ENCODE data around the gene NELFCD.
A peak's percentile ranks its signal among the peaks of the same experiment; 100 is the strongest.

Gene NELFCD

GRCh38 chr20:58989196-58989595 lies 8.1 kb downstream of the NELFCD start:
- Histone ChIP-seq H3K4me1 (ENCODE audit: control extremely low read depth in 1 of 4, control insufficient read depth in 4 of 4, insufficient read depth in 4 of 4, low read length in 3 of 4) (no peaks in the 10 kb centered on the region), H3K27me3 (replicated peaks in 2 of 5; ENCODE audit: control insufficient read depth in 4 of 5, insufficient read depth in 5 of 5, low read length in 4 of 5) (no peaks in the 10 kb centered on the region), H3K27ac (ENCODE audit: insufficient read depth in 1 of 2, low read depth in 1 of 2, low read length in 2 of 2, poor library complexity in 1 of 2, severe bottlenecking in 2 of 2) (no peak overlapping the region), H3K36me3 (ENCODE audit: control insufficient read depth in 4 of 4, insufficient read depth in 4 of 4, low read length in 3 of 4) (peaks cover 27 to 80% (median 59%) of the 10 kb centered on the region in 4 experiments), H3K4me3 (ENCODE audit: control insufficient read depth in 1 of 7, extremely low read depth in 1 of 7, insufficient read depth in 4 of 7, low read depth in 2 of 7, low read length in 6 of 7) (no peak overlapping the region), H3K9me3 (ENCODE audit: control extremely low read depth in 1 of 5, control insufficient read depth in 4 of 5, insufficient read depth in 2 of 5, low read depth in 1 of 5, low read length in 4 of 5) (no peaks in the 10 kb centered on the region)
- WGBS (ENCODE audit: insufficient coverage), result 97% methylated on average over 10 of the region's 10 CpGs
- ChIA-PET CTCF (no interaction called here), POLR2A (interaction anchor here (1.1 kb wide), 1 partner anchor 43 kb away, joined by 3 read pairs; the partner anchor contains the start of gene ATP5F1E)
- no peak for DNase-seq

- no peaks in the 10 kb centered on the region for H3K4me1 ChIP-seq (ENCODE audit: control extremely low read depth in 1 of 4, control insufficient read depth in 4 of 4, insufficient read depth in 4 of 4, low read length in 3 of 4)
- POLR2A ChIA-PET, result interaction anchor here (0.6 kb wide), 1 partner anchor 29 kb away, joined by 4 read pairs; no protein-coding TSS in a partner anchor
- H3K9me3 ChIP-seq (ENCODE audit: control extremely low read depth in 1 of 5, control insufficient read depth in 4 of 5, insufficient read depth in 2 of 5, low read depth in 1 of 5, low read length in 4 of 5), result no peaks in the 10 kb centered on the region
- 100% methylated on average over 13 of the region's 14 CpGs for WGBS (ENCODE audit: insufficient coverage)
- H3K27me3 ChIP-seq (replicated peaks in 2 of 5; ENCODE audit: control insufficient read depth in 4 of 5, insufficient read depth in 5 of 5, low read length in 4 of 5), result no peaks in the 10 kb centered on the region
- CTCF ChIA-PET, result interaction anchor here (1.2 to 1.6 kb wide), 2 partner anchors 9 to 18 kb away, joined by 5 to 7 read pairs; no protein-coding TSS in a partner anchor
- H3K36me3 ChIP-seq (ENCODE audit: control insufficient read depth in 4 of 4, insufficient read depth in 4 of 4, low read length in 3 of 4), result peaks cover 30 to 96% (median 71%) of the 10 kb centered on the region in 4 experiments
- no peak for DNase-seq
- H3K4me3 ChIP-seq (ENCODE audit: control insufficient read depth in 1 of 7, extremely low read depth in 1 of 7, insufficient read depth in 4 of 7, low read depth in 2 of 7, low read length in 6 of 7), result no peak overlapping the region
- H3K27ac ChIP-seq (ENCODE audit: insufficient read depth in 1 of 2, low read depth in 1 of 2, low read length in 2 of 2, poor library complexity in 1 of 2, severe bottlenecking in 2 of 2), result no peak overlapping the region
Observed at GRCh38 chr20:58990651-58991445, 9.8 kb downstream of the NELFCD start.

- Histone ChIP-seq H3K4me3 (ENCODE audit: control insufficient read depth in 1 of 7, extremely low read depth in 1 of 7, insufficient read depth in 4 of 7, low read depth in 2 of 7, low read length in 6 of 7) (no peak overlapping the region), H3K9me3 (ENCODE audit: control extremely low read depth in 1 of 5, control insufficient read depth in 4 of 5, insufficient read depth in 2 of 5, low read depth in 1 of 5, low read length in 4 of 5) (no peaks in the 10 kb centered on the region), H3K27ac (ENCODE audit: insufficient read depth in 1 of 2, low read depth in 1 of 2, low read length in 2 of 2, poor library complexity in 1 of 2, severe bottlenecking in 2 of 2) (no peak overlapping the region), H3K4me1 (ENCODE audit: control extremely low read depth in 1 of 4, control insufficient read depth in 4 of 4, insufficient read depth in 4 of 4, low read length in 3 of 4) (no peaks in the 10 kb centered on the region), H3K27me3 (replicated peaks in 2 of 5; ENCODE audit: control insufficient read depth in 4 of 5, insufficient read depth in 5 of 5, low read length in 4 of 5) (no peaks in the 10 kb centered on the region), H3K36me3 (ENCODE audit: control insufficient read depth in 4 of 4, insufficient read depth in 4 of 4, low read length in 3 of 4) (peaks cover 33 to 97% (median 73%) of the 10 kb centered on the region in 4 experiments)
- DNase-seq, result no peak
- ChIA-PET POLR2A (interaction anchor here (0.6 kb wide), 1 partner anchor 28 kb away, joined by 4 read pairs; no protein-coding TSS in a partner anchor), CTCF (no interaction called here)
- 98% methylated on average over 4 of the region's 9 CpGs for WGBS (ENCODE audit: insufficient coverage)
Observed at GRCh38 chr20:58991715-58992114, 10.7 kb downstream of the NELFCD start.

- 100% methylated on average over 3 of the region's 3 CpGs for WGBS (ENCODE audit: insufficient coverage)
- no peaks in the 10 kb centered on the region for H3K9me3 ChIP-seq (ENCODE audit: control extremely low read depth in 1 of 5, control insufficient read depth in 4 of 5, insufficient read depth in 2 of 5, low read depth in 1 of 5, low read length in 4 of 5)
- no peaks in the 10 kb centered on the region for H3K27me3 ChIP-seq (replicated peaks in 2 of 5; ENCODE audit: control insufficient read depth in 4 of 5, insufficient read depth in 5 of 5, low read length in 4 of 5)
- H3K27ac ChIP-seq (ENCODE audit: insufficient read depth in 1 of 2, low read depth in 1 of 2, low read length in 2 of 2, poor library complexity in 1 of 2, severe bottlenecking in 2 of 2), result no peak overlapping the region
- no peaks in the 10 kb centered on the region for H3K4me1 ChIP-seq (ENCODE audit: control extremely low read depth in 1 of 4, control insufficient read depth in 4 of 4, insufficient read depth in 4 of 4, low read length in 3 of 4)
- ChIA-PET CTCF (interaction anchor here (0.6 to 1.2 kb wide), 2 partner anchors 9 to 17 kb away, joined by 3 read pairs; no protein-coding TSS in a partner anchor), POLR2A (no interaction called here)
- no peak for DNase-seq
- no peak overlapping the region for H3K4me3 ChIP-seq (ENCODE audit: control insufficient read depth in 1 of 7, extremely low read depth in 1 of 7, insufficient read depth in 4 of 7, low read depth in 2 of 7, low read length in 6 of 7)
- peaks cover 33 to 97% (median 73%) of the 10 kb centered on the region in 4 experiments for H3K36me3 ChIP-seq (ENCODE audit: control insufficient read depth in 4 of 4, insufficient read depth in 4 of 4, low read length in 3 of 4)
Observed at GRCh38 chr20:58992911-58993310, 11.9 kb downstream of the NELFCD start.

- H3K36me3 ChIP-seq (ENCODE audit: control insufficient read depth in 4 of 4, insufficient read depth in 4 of 4, low read length in 3 of 4), result peaks cover 27 to 91% (median 68%) of the 10 kb centered on the region in 4 experiments
- CTCF ChIA-PET, result interaction anchor here (0.6 to 1.7 kb wide), 3 partner anchors 10 to 17 kb away, joined by 3 to 4 read pairs (median 3); no protein-coding TSS in a partner anchor
- DNase-seq, result no peak
- no peak overlapping the region for H3K4me3 ChIP-seq (ENCODE audit: control insufficient read depth in 1 of 7, extremely low read depth in 1 of 7, insufficient read depth in 4 of 7, low read depth in 2 of 7, low read length in 6 of 7)
- H3K4me1 ChIP-seq (ENCODE audit: control extremely low read depth in 1 of 4, control insufficient read depth in 4 of 4, insufficient read depth in 4 of 4, low read length in 3 of 4), result no peaks in the 10 kb centered on the region
- POLR2A ChIA-PET, result no interaction called here
- no peaks in the 10 kb centered on the region for H3K9me3 ChIP-seq (ENCODE audit: control extremely low read depth in 1 of 5, control insufficient read depth in 4 of 5, insufficient read depth in 2 of 5, low read depth in 1 of 5, low read length in 4 of 5)
- no peaks in the 10 kb centered on the region for H3K27me3 ChIP-seq (replicated peaks in 2 of 5; ENCODE audit: control insufficient read depth in 4 of 5, insufficient read depth in 5 of 5, low read length in 4 of 5)
- H3K27ac ChIP-seq (ENCODE audit: insufficient read depth in 1 of 2, low read depth in 1 of 2, low read length in 2 of 2, poor library complexity in 1 of 2, severe bottlenecking in 2 of 2), result no peak overlapping the region
- 92% methylated on average over 20 of the region's 23 CpGs for WGBS (ENCODE audit: insufficient coverage)
Observed at GRCh38 chr20:58993332-58994248, 12.5 kb downstream of the NELFCD start.

- peaks cover 23 to 89% (median 68%) of the 10 kb centered on the region in 4 experiments for H3K36me3 ChIP-seq (ENCODE audit: control insufficient read depth in 4 of 4, insufficient read depth in 4 of 4, low read length in 3 of 4)
- peak overlapping the region in 1 of 2 experiments; percentile 5 for H3K27ac ChIP-seq (ENCODE audit: insufficient read depth in 1 of 2, low read depth in 1 of 2, low read length in 2 of 2, poor library complexity in 1 of 2, severe bottlenecking in 2 of 2)
- no peak for DNase-seq
- H3K4me3 ChIP-seq (ENCODE audit: control insufficient read depth in 1 of 7, extremely low read depth in 1 of 7, insufficient read depth in 4 of 7, low read depth in 2 of 7, low read length in 6 of 7), result no peak overlapping the region
- POLR2A ChIA-PET, result no interaction called here
- no peaks in the 10 kb centered on the region for H3K9me3 ChIP-seq (ENCODE audit: control extremely low read depth in 1 of 5, control insufficient read depth in 4 of 5, insufficient read depth in 2 of 5, low read depth in 1 of 5, low read length in 4 of 5)
- H3K4me1 ChIP-seq (ENCODE audit: control extremely low read depth in 1 of 4, control insufficient read depth in 4 of 4, insufficient read depth in 4 of 4, low read length in 3 of 4), result no peaks in the 10 kb centered on the region
- CTCF ChIA-PET, result interaction anchor here (1.7 kb wide), 1 partner anchor 14 kb away, joined by 4 read pairs; no protein-coding TSS in a partner anchor
- 87% methylated on average over 13 of the region's 17 CpGs for WGBS (ENCODE audit: insufficient coverage)
- no peaks in the 10 kb centered on the region for H3K27me3 ChIP-seq (replicated peaks in 2 of 5; ENCODE audit: control insufficient read depth in 4 of 5, insufficient read depth in 5 of 5, low read length in 4 of 5)
Observed at GRCh38 chr20:58994390-58995159, 13.5 kb downstream of the NELFCD start.

All from common myeloid progenitor, CD34-positive (primary cell).